K562 (cell line): ENCODE results near the gene RPAP2. TPM values are rescaled to one million over a fixed set of nuclear protein-coding genes. Genes with fewer than 3 reads are reported as not detected.

Experiments
- ATAC-seq: fragments of 200-7000 bp; cut with Tn5 transposase; 3 replicates; pipeline ENCODE4 v1.9.1; 2020; ENCODE audit warnings: moderate library complexity
- BruUV-seq: library from RNA; stranded (reverse); fragments of 400-500 nt; replicated peaks from 2 replicates; lab custom pipeline; 2021; lab: Mats Ljungman, UMichigan
- CTCF ChIA-PET: fragments of 300-600 bp; formaldehyde crosslinking; extraction: SDS; loops from one replicate; lab custom pipeline; 2021; ENCODE audit warnings: low intra/inter-chr PET ratio; lab: Yijun Ruan, JAX
- POLR2A ChIA-PET: fragments of 300-600, 350-650 bp; sonication (Branson Sonifier 250); formaldehyde crosslinking; extraction: SDS; loops from one replicate; lab custom pipeline; 2021; ENCODE audit warnings: antibody characterized with exemption, inconsistent platforms; lab: Yijun Ruan, JAX
- DNase-seq, 4 experiments: peaks; one replicate each; pipeline versions ENCODE4 v3.0.0 to v3.0.0-alpha.2; 2011 to 2018; ENCODE audit warnings: low spot score in 3 of 4, mixed read lengths in 3 of 4; ENCODE audit errors: extremely low read depth in 1 of 4
- FAIRE-seq: peaks from 2 replicates; lab custom pipeline; 2011; peaks lifted over from hg19 to GRCh38; lab: Jason Lieb, UNC
- H2AFZ ChIP-seq: 2 replicates; pipeline ENCODE4 v1.6.0; 2011; ENCODE audit warnings: low read depth, low read length, control low read depth, inconsistent platforms
- H3K27ac ChIP-seq: fragments of 200-600 bp; 3 replicates; pipeline ENCODE4 v1.8.0; 2011; ENCODE audit warnings: low read depth, mild to moderate bottlenecking, control low read depth, inconsistent platforms, low read length, moderate library complexity, mixed read lengths; ENCODE audit errors: extremely low read depth
- H3K27me3 ChIP-seq, 2 experiments: fragments of 300-600 bp in 1 of 2; 2 replicates in 1 of 2; 3 replicates in 1 of 2; pipeline versions ENCODE4 v1.6.0 to v1.8.0; 2011; ENCODE audit warnings: inconsistent platforms in 2 of 2, low read length in 2 of 2, mild to moderate bottlenecking in 1 of 2, mixed read lengths in 1 of 2, moderate library complexity in 1 of 2; ENCODE audit not compliant: control insufficient read depth in 2 of 2, insufficient read depth in 2 of 2
- H3K36me3 ChIP-seq: fragments of 300-600 bp; 3 replicates; pipeline ENCODE4 v1.8.0; 2011; ENCODE audit warnings: mild to moderate bottlenecking, low read length, inconsistent platforms; ENCODE audit not compliant: control insufficient read depth, insufficient read depth
- H3K4me1 ChIP-seq, 2 experiments: fragments of 200-600 bp in 1 of 2; replicated peaks in 1 of 2; 2 replicates in 1 of 2; 3 replicates in 1 of 2; pipeline versions ENCODE4 v1.5.1 to v1.8.0; 2011; ENCODE audit warnings: inconsistent platforms in 2 of 2, low read length in 2 of 2, mild to moderate bottlenecking in 1 of 2, mixed read lengths in 1 of 2, moderate library complexity in 1 of 2; ENCODE audit not compliant: control insufficient read depth in 2 of 2, insufficient read depth in 2 of 2
- H3K4me2 ChIP-seq: 2 replicates; pipeline ENCODE4 v1.6.1; 2011; ENCODE audit warnings: low read length, control low read depth, inconsistent platforms, mixed read lengths; ENCODE audit not compliant: insufficient read depth
- H3K4me3 ChIP-seq: fragments of 200-600 bp; sonication (generic), shearing (Covaris generic); 2 replicates; pipeline ENCODE4 v1.5.1; 2016; ENCODE audit warnings: control low read depth, inconsistent platforms
- H3K79me2 ChIP-seq: fragments of 200-600 bp; 3 replicates; pipeline ENCODE4 v1.8.0; 2011; ENCODE audit warnings: low read length, inconsistent platforms; ENCODE audit not compliant: control insufficient read depth, insufficient read depth
- H3K9ac ChIP-seq, 2 experiments: 2 replicates each; pipeline versions ENCODE4 v1.6.0 to v1.6.1; 2011; ENCODE audit warnings: low read depth in 2 of 2, low read length in 2 of 2, control low read depth in 1 of 2, inconsistent platforms in 1 of 2, mild to moderate bottlenecking in 1 of 2, mixed read lengths in 1 of 2; ENCODE audit not compliant: insufficient read depth in 1 of 2
- H3K9me1 ChIP-seq: one replicate; pipeline ENCODE4 v1.6.0; 2011; ENCODE audit warnings: inconsistent platforms, mild to moderate bottlenecking, low read length, moderate library complexity; ENCODE audit not compliant: control insufficient read depth, insufficient read depth
- H3K9me3 ChIP-seq: replicated peaks from 2 replicates; pipeline ENCODE4 v1.5.1; 2011; ENCODE audit warnings: low read depth, low read length, inconsistent platforms; ENCODE audit not compliant: control insufficient read depth, insufficient read depth
- H4K20me1 ChIP-seq: replicated peaks from 2 replicates; pipeline ENCODE4 v1.6.1; 2011; ENCODE audit warnings: low read length, inconsistent platforms, mixed read lengths; ENCODE audit not compliant: control insufficient read depth, insufficient read depth
- CBX2 ChIP-seq: fragments of 200-600 bp; sonication (generic); IDR thresholded peaks from one replicate; pipeline ENCODE4 v1.6.1; 2012; ENCODE audit warnings: mild to moderate bottlenecking, low read length, inconsistent platforms; ENCODE audit not compliant: insufficient read depth, poor library complexity, severe bottlenecking
- RBM17 ChIP-seq: fragments of 200-400 bp; formaldehyde crosslinking; IDR thresholded peaks from 2 replicates; pipeline ENCODE4 v1.6.1; 2017; ENCODE audit warnings: low read depth, mild to moderate bottlenecking, low read length, borderline replicate concordance
- ZNF318 ChIP-seq, 2 experiments: fragments of 450-650 bp; IDR thresholded peaks; 2 replicates each; pipeline ENCODE4 v1.6.1; 2016; ENCODE audit warnings: mild to moderate bottlenecking in 2 of 2, borderline replicate concordance in 1 of 2, low read depth in 1 of 2, moderate library complexity in 1 of 2
- ZNF740 ChIP-seq, 3 experiments: fragments of 200-800 bp in 1 of 3; sonication (Bioruptor generic) in 1 of 3; sonication (generic) in 1 of 3; formaldehyde crosslinking in 1 of 3; IDR thresholded peaks; 2 replicates each; pipeline versions ENCODE4 v1.6.1 to v1.8.0; 2016 to 2022; ENCODE audit warnings: mild to moderate bottlenecking in 2 of 3, missing compliant biosample characterization in 2 of 3, missing genetic modification characterization in 2 of 3, missing genetic modification reagents in 1 of 3
- in situ Hi-C: fragments of 300-500 bp; cut with MboI; formaldehyde crosslinking; loops from 4 replicates; pipeline ENCODE4 v1.15.0; 2018; ENCODE audit warnings: inconsistent platforms, mixed read lengths
- intact Hi-C: fragments of 100-400 bp; cut with micrococcal nuclease; formaldehyde crosslinking; loops from 2 replicates; pipeline ENCODE4 v1.14.2; 2022
- polyA plus RNA-seq, 8 experiments: library from polyadenylated mRNA; depleted of rRNA in 4 of 8; stranded (reverse) in 5 of 8; unstranded in 3 of 8; fragments of >200 nt; fragmentation: Nextera tagmentation in 2 of 8; fragmentation: Illumina TruSeq in 1 of 8; extraction: Ambion mirVana in 2 of 8; extraction: Trizol in 1 of 8; gene quantifications; 2 replicates each; pipeline versions ENCODE4 v1.2.1 to v1.2.3, GENCODE V29; 2011 to 2014; ENCODE audit warnings: inconsistent platforms in 1 of 8, missing spikeins in 1 of 8
- total RNA-seq, 7 experiments: library from RNA; depleted of rRNA in 6 of 7; stranded (reverse); fragments of >200 nt in 6 of 7; fragmentation: Illumina TruSeq in 2 of 7; extraction: Trizol in 2 of 7; gene quantifications; 2 replicates each; pipeline versions ENCODE4 v1.2.1 to v1.2.3, GENCODE V29; 2011 to 2021; ENCODE audit warnings: low replicate concordance in 1 of 7
- TF ChIP-seq, protein P1 (sequence below): sonication (generic); formaldehyde crosslinking; IDR thresholded peaks from 2 replicates; pipeline ENCODE4 v1.8.1; 2022; ENCODE audit warnings: missing genetic modification reagents
- TF ChIP-seq, protein P2 (sequence below): fragments of 450-650 bp; conservative IDR thresholded peaks from 2 replicates; pipeline ENCODE4 v1.6.1; 2016; ENCODE audit warnings: missing genetic modification characterization, low read depth, mild to moderate bottlenecking, control low read depth, missing compliant biosample characterization

The RPAP2 gene
- total and polyA plus RNA-seq, 9 of the 15 experiments (the other 6 are each of a cell fraction or from before 2014, with no cell fraction given): 6.2 to 41.7 (median 28.7) TPM

DNA sequence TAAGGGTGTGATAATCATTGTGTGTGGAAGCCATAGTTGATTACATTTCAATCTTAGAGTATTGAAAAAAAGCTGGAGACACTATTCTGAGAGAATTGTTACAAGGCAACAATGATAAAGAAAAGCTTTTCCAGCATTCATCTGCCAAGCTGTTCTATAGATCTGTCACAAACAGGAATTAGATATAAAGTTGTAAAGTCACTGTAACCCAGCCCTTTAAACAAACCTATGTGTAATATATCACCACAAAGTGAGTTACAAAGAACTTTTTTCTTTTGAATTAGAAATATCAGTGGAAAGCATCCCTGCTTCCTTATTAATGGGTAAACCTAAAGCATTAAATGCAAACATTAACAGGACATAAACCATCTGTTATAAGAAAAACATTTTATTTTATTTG lies 55.4 kb downstream of the RPAP2 start (continued):
- no peak for TF ChIP-seq ZNF318 (IDR thresholded peaks at IDR 0.05; ENCODE audit: borderline replicate concordance in 1 of 2, low read depth in 1 of 2)
- TF ChIP-seq, all 486 proteins: peak for 0

DNA sequence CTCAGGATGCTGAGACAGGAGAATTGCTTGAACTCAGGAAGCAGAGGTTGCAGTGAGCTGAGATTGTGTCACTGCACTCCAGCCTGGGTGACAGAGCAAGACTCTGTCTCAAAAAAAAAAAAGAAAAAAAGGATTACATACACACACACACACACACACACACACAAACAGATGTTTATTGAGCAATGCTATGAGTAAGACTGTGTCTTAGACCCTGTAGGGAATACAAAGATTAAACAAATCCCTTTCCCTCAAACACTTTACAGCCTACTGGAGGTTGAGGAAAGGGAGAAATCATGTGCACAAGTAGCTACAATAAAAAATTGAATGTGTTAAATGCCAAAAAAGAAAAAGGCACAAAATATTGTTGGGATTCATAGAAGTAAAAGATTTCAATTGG lies 58.1 kb downstream of the RPAP2 start:
- peaks cover 33% of the 10 kb centered on the region; the same call in 1 of the 3 replicates for H3K36me3 ChIP-seq
- H2AFZ ChIP-seq: no peak overlapping the region
- intact Hi-C loops (no loop called here), in situ Hi-C loops (no loop called here)
- FAIRE-seq (no peak), DNase-seq (no peak), ATAC-seq (no peak)
- no peaks in the 10 kb centered on the region for H4K20me1 ChIP-seq
- no peak overlapping the region for H3K4me3 ChIP-seq
- no peak overlapping the region for H3K27ac ChIP-seq
- no peaks in the 10 kb centered on the region for H3K9me3 ChIP-seq
- H3K4me2 ChIP-seq: no peak overlapping the region
- CTCF ChIA-PET: no interaction called here
- no peak overlapping the region for H3K9ac ChIP-seq
- POLR2A ChIA-PET: no interaction called here
- no TSS peak for BruUV-seq
- H3K27me3 ChIP-seq: no peaks in the 10 kb centered on the region
- no peaks in the 10 kb centered on the region for H3K9me1 ChIP-seq
- H3K79me2 ChIP-seq: no peaks in the 10 kb centered on the region
- H3K4me1 ChIP-seq: no peaks in the 10 kb centered on the region
- TF ChIP-seq, protein P1, sequence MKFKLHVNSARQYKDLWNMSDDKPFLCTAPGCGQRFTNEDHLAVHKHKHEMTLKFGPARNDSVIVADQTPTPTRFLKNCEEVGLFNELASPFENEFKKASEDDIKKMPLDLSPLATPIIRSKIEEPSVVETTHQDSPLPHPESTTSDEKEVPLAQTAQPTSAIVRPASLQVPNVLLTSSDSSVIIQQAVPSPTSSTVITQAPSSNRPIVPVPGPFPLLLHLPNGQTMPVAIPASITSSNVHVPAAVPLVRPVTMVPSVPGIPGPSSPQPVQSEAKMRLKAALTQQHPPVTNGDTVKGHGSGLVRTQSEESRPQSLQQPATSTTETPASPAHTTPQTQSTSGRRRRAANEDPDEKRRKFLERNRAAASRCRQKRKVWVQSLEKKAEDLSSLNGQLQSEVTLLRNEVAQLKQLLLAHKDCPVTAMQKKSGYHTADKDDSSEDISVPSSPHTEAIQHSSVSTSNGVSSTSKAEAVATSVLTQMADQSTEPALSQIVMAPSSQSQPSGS (CRISPR knock-in tag): no peak
- TF ChIP-seq, protein P2, sequence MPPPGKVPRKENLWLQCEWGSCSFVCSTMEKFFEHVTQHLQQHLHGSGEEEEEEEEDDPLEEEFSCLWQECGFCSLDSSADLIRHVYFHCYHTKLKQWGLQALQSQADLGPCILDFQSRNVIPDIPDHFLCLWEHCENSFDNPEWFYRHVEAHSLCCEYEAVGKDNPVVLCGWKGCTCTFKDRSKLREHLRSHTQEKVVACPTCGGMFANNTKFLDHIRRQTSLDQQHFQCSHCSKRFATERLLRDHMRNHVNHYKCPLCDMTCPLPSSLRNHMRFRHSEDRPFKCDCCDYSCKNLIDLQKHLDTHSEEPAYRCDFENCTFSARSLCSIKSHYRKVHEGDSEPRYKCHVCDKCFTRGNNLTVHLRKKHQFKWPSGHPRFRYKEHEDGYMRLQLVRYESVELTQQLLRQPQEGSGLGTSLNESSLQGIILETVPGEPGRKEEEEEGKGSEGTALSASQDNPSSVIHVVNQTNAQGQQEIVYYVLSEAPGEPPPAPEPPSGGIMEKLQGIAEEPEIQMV (tag): no peak
- TF ChIP-seq RBM17: no peak
- no peak for TF ChIP-seq CBX2
- TF ChIP-seq ZNF740 (CRISPR knock-in tag; IDR thresholded peaks at IDR 0.05): no peak
- TF ChIP-seq ZNF740 (tag; IDR thresholded peaks at IDR 0.05): no peak
